Dendritic cell treated with granulocyte-macrophage colony-stimulating factor and Interleukin-4, amounts not matched to agents 40 ng/mL and 50 ng/mL, for 4 days (primary cell): ENCODE data around the gene PDE7B.

ENCODE experiments used
- H3K27ac Mint-ChIP-seq: one replicate; pipeline ENCODE4 v1.8.0; 2022; ENCODE audit warnings: mild to moderate bottlenecking, mixed read lengths
- H3K27me3 Mint-ChIP-seq: one replicate; pipeline ENCODE4 v1.8.0; 2022; ENCODE audit warnings: mild to moderate bottlenecking, mixed read lengths
- H3K36me3 Mint-ChIP-seq: one replicate; pipeline ENCODE4 v1.8.0; 2022; ENCODE audit warnings: low read depth, mixed read lengths
- H3K4me1 Mint-ChIP-seq: one replicate; pipeline ENCODE4 v1.8.0; 2022; ENCODE audit warnings: low read depth, mixed read lengths
- H3K4me3 Mint-ChIP-seq: one replicate; pipeline ENCODE4 v1.8.0; 2022; ENCODE audit warnings: mild to moderate bottlenecking, moderate library complexity, mixed read lengths
- H3K9me3 Mint-ChIP-seq: one replicate; pipeline ENCODE4 v1.8.0; 2022; ENCODE audit warnings: mixed read lengths
- intact Hi-C: fragments of 100-400 bp; cut with micrococcal nuclease; formaldehyde crosslinking; loops from one replicate; pipeline ENCODE4 v1.15.0; 2022

The PDE7B gene

GRCh38 chr6:136163260-136163659 lies 311.8 kb downstream of the PDE7B start:
- Mint-ChIP-seq H3K9me3 (peaks cover 36% of the 10 kb centered on the region), H3K4me3 (no peak overlapping the region), H3K27me3 (no peaks in the 10 kb centered on the region), H3K4me1 (no peaks in the 10 kb centered on the region), H3K36me3 (no peaks in the 10 kb centered on the region), H3K27ac (no peak overlapping the region)
- intact Hi-C loops = no loop called here

- no peak overlapping the region for H3K4me3 Mint-ChIP-seq
- intact Hi-C loops = no loop called here
- no peak overlapping the region for H3K27ac Mint-ChIP-seq
- no peaks in the 10 kb centered on the region for H3K27me3 Mint-ChIP-seq
- H3K36me3 Mint-ChIP-seq = no peaks in the 10 kb centered on the region
- peaks cover 27% of the 10 kb centered on the region for H3K9me3 Mint-ChIP-seq
- no peaks in the 10 kb centered on the region for H3K4me1 Mint-ChIP-seq
Observed at GRCh38 chr6:136166815-136167214, 315.3 kb downstream of the PDE7B start.

GRCh38 chr6:136169394-136170148 lies 318.1 kb downstream of the PDE7B start:
- Mint-ChIP-seq H3K36me3 (no peaks in the 10 kb centered on the region), H3K4me3 (no peak overlapping the region), H3K4me1 (no peaks in the 10 kb centered on the region), H3K9me3 (peaks cover 10% of the 10 kb centered on the region), H3K27ac (no peak overlapping the region), H3K27me3 (no peaks in the 10 kb centered on the region)
- intact Hi-C loops = no loop called here

- H3K4me3 Mint-ChIP-seq = no peak overlapping the region
- intact Hi-C loops = no loop called here
- no peaks in the 10 kb centered on the region for H3K36me3 Mint-ChIP-seq
- H3K4me1 Mint-ChIP-seq = no peaks in the 10 kb centered on the region
- H3K27ac Mint-ChIP-seq = no peak overlapping the region
- H3K27me3 Mint-ChIP-seq = no peaks in the 10 kb centered on the region
- H3K9me3 Mint-ChIP-seq = peaks cover 10% of the 10 kb centered on the region
Observed at GRCh38 chr6:136171231-136171630, 319.7 kb downstream of the PDE7B start.

- Mint-ChIP-seq H3K4me3 (no peak overlapping the region), H3K36me3 (no peaks in the 10 kb centered on the region)
Observed at GRCh38 chr6:136173519-136174507, 322.3 kb downstream of the PDE7B start.

GRCh38 chr6:136174510-136174909 lies 323.0 kb downstream of the PDE7B start:
- Mint-ChIP-seq H3K36me3 (no peaks in the 10 kb centered on the region), H3K9me3 (no peaks in the 10 kb centered on the region), H3K4me1 (no peaks in the 10 kb centered on the region), H3K27ac (no peak overlapping the region), H3K27me3 (no peaks in the 10 kb centered on the region), H3K4me3 (no peak overlapping the region)
- intact Hi-C loops = no loop called here

More at GRCh38 chr6:136173519-136174507, 322.3 kb downstream of the PDE7B start:
- intact Hi-C loops = no loop called here
- no peaks in the 10 kb centered on the region for H3K4me1 Mint-ChIP-seq
- H3K27me3 Mint-ChIP-seq = no peaks in the 10 kb centered on the region
- no peaks in the 10 kb centered on the region for H3K9me3 Mint-ChIP-seq
- H3K27ac Mint-ChIP-seq = no peak overlapping the region

- H3K36me3 Mint-ChIP-seq = no peaks in the 10 kb centered on the region
- intact Hi-C loops = no loop called here
- no peaks in the 10 kb centered on the region for H3K9me3 Mint-ChIP-seq
- no peaks in the 10 kb centered on the region for H3K27me3 Mint-ChIP-seq
- no peak overlapping the region for H3K4me3 Mint-ChIP-seq
- no peak overlapping the region for H3K27ac Mint-ChIP-seq
- no peaks in the 10 kb centered on the region for H3K4me1 Mint-ChIP-seq
Observed at GRCh38 chr6:136175873-136176272, 324.4 kb downstream of the PDE7B start.

GRCh38 chr6:136178749-136179148 lies 327.2 kb downstream of the PDE7B start:
- H3K27ac Mint-ChIP-seq = no peak overlapping the region
- H3K9me3 Mint-ChIP-seq = no peaks in the 10 kb centered on the region
- no peaks in the 10 kb centered on the region for H3K4me1 Mint-ChIP-seq
- intact Hi-C loops = no loop called here
- H3K4me3 Mint-ChIP-seq = no peak overlapping the region
- H3K27me3 Mint-ChIP-seq = no peaks in the 10 kb centered on the region
- H3K36me3 Mint-ChIP-seq = no peaks in the 10 kb centered on the region

- H3K9me3 Mint-ChIP-seq = no peaks in the 10 kb centered on the region
- H3K27me3 Mint-ChIP-seq = no peaks in the 10 kb centered on the region
Observed at GRCh38 chr6:136180704-136181511, 329.4 kb downstream of the PDE7B start.

GRCh38 chr6:136181512-136181833 lies 330.0 kb downstream of the PDE7B start:
- Mint-ChIP-seq H3K27ac (no peak overlapping the region), H3K36me3 (no peaks in the 10 kb centered on the region)
- intact Hi-C loops = no loop called here

More at GRCh38 chr6:136180704-136181511, 329.4 kb downstream of the PDE7B start:
- Mint-ChIP-seq H3K27ac (no peak overlapping the region), H3K4me1 (peaks cover 7% of the 10 kb centered on the region), H3K36me3 (no peaks in the 10 kb centered on the region), H3K4me3 (no peak overlapping the region)
- intact Hi-C loops = no loop called here

GRCh38 chr6:136181861-136182260 lies 330.4 kb downstream of the PDE7B start:
- Mint-ChIP-seq H3K9me3 (no peaks in the 10 kb centered on the region), H3K4me1 (peaks cover 7% of the 10 kb centered on the region), H3K27me3 (no peaks in the 10 kb centered on the region), H3K36me3 (no peaks in the 10 kb centered on the region), H3K27ac (no peak overlapping the region), H3K4me3 (no peak overlapping the region)
- intact Hi-C loops = no loop called here

More at GRCh38 chr6:136181512-136181833, 330.0 kb downstream of the PDE7B start:
- H3K27me3 Mint-ChIP-seq = no peaks in the 10 kb centered on the region
- H3K4me3 Mint-ChIP-seq = no peak overlapping the region
- no peaks in the 10 kb centered on the region for H3K9me3 Mint-ChIP-seq
- H3K4me1 Mint-ChIP-seq = peaks cover 7% of the 10 kb centered on the region

GRCh38 chr6:136184738-136185137 lies 333.2 kb downstream of the PDE7B start:
- Mint-ChIP-seq H3K9me3 (no peaks in the 10 kb centered on the region), H3K36me3 (no peaks in the 10 kb centered on the region), H3K27ac (no peak overlapping the region), H3K4me3 (no peak overlapping the region), H3K27me3 (no peaks in the 10 kb centered on the region), H3K4me1 (peaks cover 7% of the 10 kb centered on the region)
- intact Hi-C loops = no loop called here

- H3K36me3 Mint-ChIP-seq = no peaks in the 10 kb centered on the region
- no peaks in the 10 kb centered on the region for H3K9me3 Mint-ChIP-seq
- H3K4me1 Mint-ChIP-seq = peaks cover 7% of the 10 kb centered on the region
- intact Hi-C loops = no loop called here
- H3K4me3 Mint-ChIP-seq = no peak overlapping the region
- H3K27me3 Mint-ChIP-seq = no peaks in the 10 kb centered on the region
- H3K27ac Mint-ChIP-seq = no peak overlapping the region
Observed at GRCh38 chr6:136186363-136186762, 334.9 kb downstream of the PDE7B start.

GRCh38 chr6:136188486-136188885 lies 337.0 kb downstream of the PDE7B start:
- intact Hi-C loops = no loop called here
- Mint-ChIP-seq H3K4me1 (peaks cover 7% of the 10 kb centered on the region), H3K4me3 (no peak overlapping the region), H3K27me3 (no peaks in the 10 kb centered on the region), H3K36me3 (no peaks in the 10 kb centered on the region), H3K27ac (no peak overlapping the region), H3K9me3 (no peaks in the 10 kb centered on the region)
